HG03175 (cell line): Measurements from ENCODE around the gene KCNK7.
A peak's percentile ranks its signal among the peaks of the same experiment; 100 is the strongest.
"Not testable (repeated sequence)": the region's sequence is repeated elsewhere in the genome, so short reads cannot be mapped to it uniquely, and the experiment has no call there.

Source experiments
- ATAC-seq: cut with Tn5 transposase; IDR thresholded peaks from one replicate; pipeline ENCODE4 v1.9.1; 2021; ENCODE audit warnings: mild to moderate bottlenecking, moderate library complexity; ENCODE audit not compliant: unreplicated experiment

The KCNK7 gene, protein sequence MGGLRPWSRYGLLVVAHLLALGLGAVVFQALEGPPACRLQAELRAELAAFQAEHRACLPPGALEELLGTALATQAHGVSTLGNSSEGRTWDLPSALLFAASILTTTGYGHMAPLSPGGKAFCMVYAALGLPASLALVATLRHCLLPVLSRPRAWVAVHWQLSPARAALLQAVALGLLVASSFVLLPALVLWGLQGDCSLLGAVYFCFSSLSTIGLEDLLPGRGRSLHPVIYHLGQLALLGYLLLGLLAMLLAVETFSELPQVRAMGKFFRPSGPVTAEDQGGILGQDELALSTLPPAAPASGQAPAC

DNA sequence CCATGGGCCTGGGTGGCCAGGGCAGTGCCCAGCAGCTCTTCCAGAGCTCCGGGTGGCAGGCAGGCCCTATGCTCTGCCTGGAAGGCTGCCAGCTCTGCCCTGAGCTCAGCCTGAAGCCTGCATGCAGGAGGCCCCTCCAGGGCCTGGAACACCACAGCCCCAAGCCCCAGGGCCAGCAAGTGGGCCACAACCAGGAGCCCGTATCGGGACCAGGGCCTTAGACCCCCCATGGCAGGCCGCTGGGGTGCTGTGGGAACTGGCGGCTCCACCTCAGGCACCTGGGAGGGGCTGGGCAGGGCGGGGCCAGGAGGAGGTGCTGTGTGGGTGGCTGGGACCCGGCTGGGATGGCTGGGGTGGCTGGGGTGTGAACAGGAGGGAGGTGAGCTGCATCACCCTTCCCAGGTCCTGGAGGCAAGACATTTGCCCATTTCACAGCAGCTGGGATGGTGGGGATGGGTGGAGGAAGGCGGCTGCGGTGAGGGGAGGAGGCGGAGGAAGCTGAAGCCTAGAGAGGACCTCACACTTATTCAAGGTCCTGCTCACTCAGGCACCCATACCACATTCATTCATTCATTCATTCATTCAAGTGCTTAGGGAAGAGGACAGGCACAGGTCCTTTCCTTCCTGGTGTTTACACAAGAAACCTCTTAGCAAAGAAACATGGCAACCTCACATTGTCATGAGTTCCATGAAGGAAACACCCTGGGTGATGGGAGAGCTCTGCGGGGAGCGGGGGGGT, at the start of gene KCNK7:
TSS of gene KCNK7 (minus strand) at position 258 of the 739 bp plus-strand sequence. CDS start at position 230, 28 bp downstream.
- no peak for ATAC-seq

- ATAC-seq: no peak
Measured at GRCh38 chr11:65644837-65645236, 49.2 kb upstream of the KCNK7 start.

- ATAC-seq: no peak
Measured at GRCh38 chr11:65643971-65644370, 48.4 kb upstream of the KCNK7 start.

GRCh38 chr11:65642014-65642671, 46.5 kb upstream of the KCNK7 start:
- no peak for ATAC-seq

- no peak for ATAC-seq
Measured at GRCh38 chr11:65641297-65642013, 45.9 kb upstream of the KCNK7 start.

DNA sequence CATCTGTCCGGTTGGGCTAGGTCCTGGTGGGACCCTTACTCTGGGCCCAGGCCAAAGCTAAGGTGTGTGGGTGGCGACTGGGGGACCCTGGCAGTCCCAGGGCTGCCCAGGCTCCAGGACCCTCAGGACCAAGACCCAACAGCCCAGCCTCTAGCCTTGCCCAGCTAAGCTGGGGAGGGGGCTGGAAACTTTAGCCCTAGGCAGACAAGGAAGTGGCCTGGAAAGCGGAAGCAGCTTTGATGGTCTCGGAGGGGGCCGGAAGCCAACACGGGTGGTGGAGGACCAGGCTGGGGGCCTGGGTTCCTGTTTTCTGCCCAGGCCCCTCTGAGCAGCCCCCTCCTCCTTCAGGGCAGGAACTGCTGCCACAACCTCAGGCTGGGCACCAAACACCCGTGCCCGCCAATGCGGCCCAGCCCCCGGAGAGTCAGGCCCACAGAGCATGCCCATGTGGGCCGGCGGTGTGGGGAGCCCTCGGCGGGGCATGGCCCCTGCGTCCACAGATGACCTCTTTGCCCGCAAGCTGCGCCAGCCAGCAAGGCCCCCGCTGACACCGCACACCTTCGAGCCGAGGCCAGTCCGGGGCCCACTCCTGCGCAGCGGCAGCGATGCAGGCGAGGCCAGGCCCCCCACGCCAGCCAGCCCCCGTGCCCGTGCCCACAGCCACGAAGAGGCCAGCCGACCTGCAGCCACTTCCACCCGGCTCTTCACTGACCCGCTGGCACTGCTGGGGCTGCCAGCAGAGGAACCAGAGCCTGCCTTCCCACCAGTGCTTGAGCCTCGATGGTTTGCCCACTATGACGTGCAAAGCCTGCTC, 45.1 kb upstream of the KCNK7 start:
- no peak for ATAC-seq

DNA sequence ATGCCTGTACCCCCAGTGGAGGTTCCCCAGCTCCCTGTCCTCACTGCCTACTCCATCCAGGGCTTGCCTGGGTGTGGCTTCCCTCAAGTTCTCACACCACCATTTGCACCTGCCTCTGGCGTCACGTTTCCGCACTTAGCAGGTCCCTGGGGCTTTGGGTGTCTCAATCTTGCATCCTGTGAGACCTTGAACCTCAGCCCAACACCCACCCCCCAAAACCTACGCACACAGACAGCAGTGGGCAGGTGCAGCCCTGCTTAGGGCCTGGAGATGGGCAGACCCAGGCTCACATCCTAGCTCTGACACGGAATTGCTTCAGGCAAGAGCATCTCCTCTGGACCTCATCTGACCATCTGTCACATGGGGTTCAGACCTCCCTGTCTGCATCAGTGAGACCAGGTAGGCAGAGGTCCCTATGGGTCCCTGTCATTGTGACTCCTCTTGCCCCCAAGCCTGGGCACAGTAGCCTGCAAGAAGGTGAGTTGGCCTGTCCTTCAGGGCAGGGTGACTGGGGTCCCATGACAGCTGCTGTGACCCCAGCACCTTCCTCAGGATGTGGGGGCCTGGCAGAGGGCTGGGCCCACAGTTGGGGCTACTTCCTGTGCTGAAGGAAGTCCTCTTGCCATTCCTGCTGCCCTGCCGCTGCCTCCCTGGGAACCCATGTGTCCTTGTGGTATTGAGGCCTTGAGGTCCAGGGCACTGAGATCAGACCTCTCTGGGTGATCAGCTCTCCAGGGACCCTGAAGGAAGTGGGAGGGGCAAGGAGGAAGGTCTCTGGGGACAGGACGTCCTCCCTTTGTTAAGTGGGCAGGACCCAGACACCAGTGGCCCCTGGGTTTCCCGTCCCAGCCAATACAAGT, 44.3 kb upstream of the KCNK7 start:
- peak; percentile 47 for ATAC-seq

DNA sequence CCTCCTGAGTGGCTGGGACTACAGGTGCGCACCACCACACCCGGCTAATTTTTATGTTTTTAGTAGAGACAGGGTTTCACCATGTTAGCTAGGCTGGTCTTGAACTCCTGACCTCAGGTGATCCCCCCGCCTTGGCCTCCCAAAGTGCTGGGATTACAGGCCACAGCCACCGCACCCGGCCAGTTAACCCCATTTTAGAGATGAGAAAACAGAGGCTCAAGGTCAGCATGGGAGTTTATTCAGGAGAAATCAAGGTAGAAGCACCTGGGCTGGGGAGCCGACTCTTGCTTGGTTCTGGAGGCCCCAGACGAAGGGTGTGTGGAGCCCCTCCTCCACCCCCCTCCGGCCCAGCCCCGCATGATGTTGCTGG, 43.6 kb upstream of the KCNK7 start:
- not testable (repeated sequence) for ATAC-seq

DNA sequence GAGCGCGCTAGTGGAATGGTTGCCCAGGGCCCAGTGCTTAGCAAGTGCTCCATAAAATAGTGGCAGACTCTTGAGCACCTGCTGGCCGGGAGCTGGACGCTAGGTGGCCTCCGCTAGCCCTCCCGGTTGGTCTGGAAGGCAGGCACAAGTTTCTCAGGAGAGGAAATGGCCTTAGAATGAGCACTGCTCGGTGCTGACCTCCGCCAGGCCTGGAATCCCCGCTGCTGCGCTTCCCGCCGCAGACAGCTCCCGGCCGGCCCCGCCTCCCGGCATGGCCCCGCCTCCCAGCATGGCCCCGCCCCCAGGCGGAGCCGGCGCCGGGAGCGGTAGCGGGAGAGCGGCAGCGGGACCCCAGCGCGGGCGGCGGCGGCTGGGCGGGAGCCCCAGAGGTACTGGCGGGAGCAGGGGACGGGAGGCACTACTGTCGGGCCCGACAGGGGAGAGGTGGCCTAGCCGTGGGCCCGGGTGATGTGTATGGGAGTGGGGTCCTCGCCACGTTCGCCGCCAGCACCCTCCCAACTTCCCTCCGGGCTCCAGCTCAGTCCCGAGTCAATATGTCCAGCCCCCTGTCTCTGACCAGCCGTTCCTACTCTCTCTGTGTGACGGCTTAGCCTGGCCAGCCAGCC, 42.3 kb upstream of the KCNK7 start, which contains the start of gene SIPA1:
TSS of gene SIPA1 (plus strand) at position 308 of the 626 bp plus-strand sequence. CDS start 2,821 bp downstream, outside the sequence.
- ATAC-seq: peak; percentile 33

- no peak for ATAC-seq
Measured at GRCh38 chr11:65637032-65637557, 41.5 kb upstream of the KCNK7 start.

DNA sequence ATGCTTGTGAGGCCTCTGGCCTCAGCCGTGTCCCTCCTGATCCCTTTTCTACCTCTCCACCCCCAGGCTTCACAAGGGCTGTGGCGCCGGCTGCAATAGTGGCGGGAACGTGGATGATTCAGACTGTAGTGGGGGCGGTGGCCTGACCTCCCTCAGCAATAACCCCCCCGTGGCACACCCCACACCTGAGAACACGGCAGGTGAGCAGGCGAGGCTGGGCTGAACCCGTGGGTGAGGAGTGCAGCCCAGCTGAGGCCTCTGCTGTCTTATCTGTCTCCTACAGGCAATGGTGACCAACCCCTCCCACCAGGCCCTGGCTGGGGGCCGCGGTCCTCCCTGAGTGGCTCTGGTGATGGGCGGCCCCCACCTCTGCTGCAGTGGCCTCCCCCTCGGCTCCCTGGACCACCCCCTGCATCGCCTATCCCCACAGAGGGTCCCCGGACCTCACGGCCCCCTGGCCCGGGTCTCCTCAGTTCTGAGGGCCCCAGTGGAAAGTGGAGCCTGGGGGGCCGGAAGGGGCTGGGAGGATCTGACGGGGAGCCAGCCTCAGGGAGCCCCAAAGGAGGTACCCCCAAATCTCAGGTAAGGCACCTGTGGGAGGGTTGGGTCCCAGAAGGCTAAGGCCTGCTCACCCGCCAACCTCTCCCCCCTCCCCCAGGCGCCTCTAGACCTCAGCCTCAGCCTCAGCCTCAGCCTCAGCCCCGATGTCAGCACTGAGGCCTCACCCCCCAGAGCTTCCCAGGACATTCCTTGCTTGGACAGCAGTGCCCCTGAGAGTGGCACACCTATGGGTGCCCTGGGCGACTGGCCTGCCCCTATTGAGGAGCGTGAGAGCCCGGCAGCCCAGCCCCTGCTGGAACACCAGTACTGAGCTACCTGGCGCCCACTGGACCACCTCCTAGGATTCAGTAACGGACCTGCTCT, 40.8 kb upstream of the KCNK7 start:
- ATAC-seq: no peak

GRCh38 chr11:65634905-65635731, 39.5 kb upstream of the KCNK7 start:
- ATAC-seq: no peak

DNA sequence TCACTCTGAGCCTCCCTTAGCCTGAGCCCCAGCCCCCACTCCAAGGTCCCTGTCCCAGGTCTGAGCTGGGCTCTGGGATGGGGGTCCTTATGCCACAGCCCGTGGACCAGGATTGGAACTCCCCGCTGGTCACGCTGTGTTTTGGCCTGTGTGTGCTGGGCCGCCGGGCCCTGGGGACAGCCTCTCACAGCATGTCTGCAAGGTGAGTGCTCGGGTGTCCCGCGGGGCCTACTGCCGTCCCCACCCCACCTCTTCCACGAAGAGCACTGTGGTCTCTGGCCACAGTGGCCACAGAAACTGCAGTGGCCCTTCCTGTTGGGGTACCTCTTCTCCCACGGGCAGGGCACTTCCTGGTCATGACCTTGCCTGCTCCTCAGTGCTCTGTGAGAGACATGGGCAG, 38.8 kb upstream of the KCNK7 start:
- ATAC-seq: no peak

DNA sequence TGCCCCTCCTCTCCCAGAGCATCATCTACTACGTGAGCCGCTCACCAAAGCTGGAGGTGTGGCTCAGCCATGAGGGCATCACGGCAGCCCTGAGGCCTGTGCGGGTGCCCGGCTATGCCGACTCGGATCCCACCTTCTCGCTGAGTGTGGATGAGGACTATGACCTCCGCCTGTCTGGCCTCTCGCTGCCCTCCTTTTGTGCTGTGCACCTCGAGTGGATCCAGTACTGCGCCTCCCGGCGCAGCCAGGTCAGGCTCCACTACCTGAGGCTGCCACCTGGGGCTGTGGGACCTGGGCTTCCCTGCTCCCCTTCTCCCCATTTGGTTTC, 38.5 kb upstream of the KCNK7 start:
- ATAC-seq: no peak

GRCh38 chr11:65633390-65634108, 37.9 kb upstream of the KCNK7 start:
- no peak for ATAC-seq

DNA sequence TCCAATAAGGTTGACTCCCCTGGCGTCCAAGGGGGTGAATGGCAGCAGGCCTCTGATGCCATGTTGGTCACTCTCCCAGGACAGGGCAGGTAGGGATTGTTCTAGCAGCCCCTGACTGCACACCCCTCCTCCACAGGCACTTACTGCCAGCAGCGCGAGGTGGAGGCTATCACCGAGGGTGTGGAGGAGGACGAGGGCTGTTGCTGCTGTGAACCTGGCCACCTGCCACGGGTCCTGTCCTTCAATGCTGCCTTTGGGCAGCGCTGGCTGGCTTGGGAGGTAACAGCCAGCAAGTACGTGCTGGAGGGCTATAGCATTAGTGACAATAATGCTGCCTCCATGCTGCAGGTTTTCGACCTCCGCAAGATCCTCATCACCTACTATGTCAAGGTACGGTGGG, 34.6 kb upstream of the KCNK7 start:
- ATAC-seq: no peak
